Suprapubic skin (tissue), 3 donors: ENCODE data around the gene BOLA1.

Experiments used
- CTCF ChIP-seq, 2 donors: fragments of 200-600 bp in 1 of 2; fragments of 450-650 bp in 1 of 2; sonication (generic) in 1 of 2; IDR thresholded peaks; one replicate each; pipeline ENCODE4 v1.5.1; 2016 to 2019; ENCODE audit warnings: antibody characterized with exemption in 2 of 2, mild to moderate bottlenecking in 1 of 2, moderate library complexity in 1 of 2
- POLR2A ChIP-seq, 2 donors: fragments of 450-650 bp; IDR thresholded peaks; one replicate each; pipeline ENCODE4 v1.6.1; 2017; ENCODE audit warnings: antibody characterized with exemption in 2 of 2, mild to moderate bottlenecking in 2 of 2, moderate library complexity in 2 of 2

GRCh38 chr1:149927056-149927562 is 27.7 kb downstream of the BOLA1 start:
- TF ChIP-seq POLR2A (IDR thresholded peaks at IDR 0.05), result no peak
- no peak for TF ChIP-seq CTCF (IDR thresholded peaks at IDR 0.05)
